GM20000 (cell line): ENCODE measurements around the gene ENTPD2.

ENCODE experiments used
- DNase-seq: peaks from one replicate; pipeline ENCODE4 v3.0.0; 2012; ENCODE audit warnings: low spot score
- TF ChIP-seq, protein P1 (sequence below): IDR thresholded peaks from 2 replicates; pipeline ENCODE4 v1.5.1; 2012; ENCODE audit warnings: mild to moderate bottlenecking, control low read depth; ENCODE audit errors: extremely low read depth, missing control alignments

ENTPD2 gene

GRCh38 chr9:137012694-137013570, 40.9 kb downstream of the ENTPD2 start:
- TF ChIP-seq, protein P1, sequence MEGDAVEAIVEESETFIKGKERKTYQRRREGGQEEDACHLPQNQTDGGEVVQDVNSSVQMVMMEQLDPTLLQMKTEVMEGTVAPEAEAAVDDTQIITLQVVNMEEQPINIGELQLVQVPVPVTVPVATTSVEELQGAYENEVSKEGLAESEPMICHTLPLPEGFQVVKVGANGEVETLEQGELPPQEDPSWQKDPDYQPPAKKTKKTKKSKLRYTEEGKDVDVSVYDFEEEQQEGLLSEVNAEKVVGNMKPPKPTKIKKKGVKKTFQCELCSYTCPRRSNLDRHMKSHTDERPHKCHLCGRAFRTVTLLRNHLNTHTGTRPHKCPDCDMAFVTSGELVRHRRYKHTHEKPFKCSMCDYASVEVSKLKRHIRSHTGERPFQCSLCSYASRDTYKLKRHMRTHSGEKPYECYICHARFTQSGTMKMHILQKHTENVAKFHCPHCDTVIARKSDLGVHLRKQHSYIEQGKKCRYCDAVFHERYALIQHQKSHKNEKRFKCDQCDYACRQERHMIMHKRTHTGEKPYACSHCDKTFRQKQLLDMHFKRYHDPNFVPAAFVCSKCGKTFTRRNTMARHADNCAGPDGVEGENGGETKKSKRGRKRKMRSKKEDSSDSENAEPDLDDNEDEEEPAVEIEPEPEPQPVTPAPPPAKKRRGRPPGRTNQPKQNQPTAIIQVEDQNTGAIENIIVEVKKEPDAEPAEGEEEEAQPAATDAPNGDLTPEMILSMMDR = no peak
- no peak for DNase-seq

DNA sequence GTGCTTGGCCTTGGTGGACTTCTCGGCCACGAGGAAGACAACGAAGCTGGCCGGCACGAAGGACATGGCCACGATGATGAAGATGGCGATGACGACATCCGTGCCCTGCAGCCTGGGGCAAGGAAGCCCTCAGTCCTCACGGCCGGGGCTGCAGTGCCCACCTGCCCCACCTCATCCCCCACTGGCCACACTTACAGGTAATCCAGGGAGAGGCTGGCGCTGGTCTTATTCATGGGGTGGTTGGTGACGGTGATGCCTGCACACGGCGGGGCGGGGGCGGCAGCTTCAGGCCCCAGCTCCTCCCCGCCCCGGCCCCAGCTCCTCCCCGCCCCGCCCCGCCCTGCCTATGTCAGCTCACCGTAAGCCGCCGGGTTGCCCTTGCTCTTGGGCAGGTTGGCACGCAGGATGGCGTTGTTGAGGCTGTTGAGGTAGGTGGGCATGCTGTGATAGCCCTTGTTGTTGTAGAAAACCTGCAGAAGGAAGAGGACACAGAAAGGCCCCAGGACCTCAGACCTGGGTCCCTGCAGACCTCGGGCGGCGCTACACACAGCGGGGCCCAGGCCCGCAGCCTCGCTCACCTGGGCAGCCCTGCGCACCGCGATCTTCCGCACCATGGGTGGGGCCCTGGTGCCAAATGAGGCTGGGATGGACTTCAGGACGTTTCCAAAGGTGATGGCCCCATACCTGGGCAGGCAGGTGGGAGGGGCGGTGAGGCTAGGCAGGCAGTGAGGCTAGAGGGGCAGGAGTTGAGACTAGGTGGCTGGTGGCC, 41.8 kb downstream of the ENTPD2 start:
- no peak for DNase-seq
- TF ChIP-seq, protein P1 = no peak

- TF ChIP-seq, protein P1 = no peak
- no peak for DNase-seq
These were observed 42.7 kb downstream of the ENTPD2 start for GRCh38 chr9:137011156-137011555.

DNA sequence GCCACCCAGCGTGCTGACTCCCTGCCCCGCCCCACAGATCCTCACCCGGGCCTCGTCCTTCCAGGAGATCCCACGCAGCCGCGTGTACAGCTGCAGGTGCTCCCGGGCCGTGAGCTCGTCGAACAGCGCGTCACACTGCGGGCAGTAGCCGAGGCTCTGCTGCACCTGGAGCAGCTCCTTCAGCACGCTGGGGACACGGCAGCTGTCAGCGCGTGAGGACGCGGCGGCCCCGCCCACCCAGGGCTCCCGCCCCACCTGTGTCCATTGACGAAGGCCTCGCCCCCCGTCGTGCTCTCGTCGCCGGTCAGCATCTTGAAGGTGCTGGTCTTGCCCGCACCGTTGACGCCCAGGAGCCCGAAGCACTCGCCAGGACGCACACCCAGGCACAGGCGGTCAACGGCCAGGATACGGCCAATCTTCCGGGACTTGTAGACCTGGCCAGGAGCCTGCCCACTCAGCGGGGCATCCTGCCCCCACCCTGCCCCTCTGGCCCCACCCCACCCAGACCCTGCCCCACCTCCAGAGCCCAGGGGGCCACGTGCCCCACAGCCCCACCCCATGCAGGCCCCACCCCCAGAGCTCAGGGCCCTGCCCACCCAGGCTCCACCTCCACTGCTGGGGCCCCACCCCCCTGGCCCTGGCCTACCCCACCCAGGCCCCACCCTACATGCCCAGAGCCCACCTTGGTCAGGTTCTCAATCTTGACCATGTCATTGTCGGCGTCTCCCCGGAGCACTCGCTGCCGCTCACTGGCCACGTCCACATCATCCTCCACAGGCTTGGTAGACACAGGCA, 43.7 kb downstream of the ENTPD2 start:
- TF ChIP-seq, protein P1 = no peak
- DNase-seq = no peak

- no peak for DNase-seq
- TF ChIP-seq, protein P1 = no peak
These were observed 44.6 kb downstream of the ENTPD2 start for GRCh38 chr9:137009217-137009616.

- TF ChIP-seq, protein P1 = no peak
These were observed 45.5 kb downstream of the ENTPD2 start for GRCh38 chr9:137008312-137008711.

More at GRCh38 chr9:137008312-137008711, 45.5 kb downstream of the ENTPD2 start:
- DNase-seq = no peak
